Kidney (tissue), 14 donors: Measurements from ENCODE around the gene AP5Z1. TPM values are rescaled to one million over a fixed set of nuclear protein-coding genes. Genes with fewer than 3 reads are reported as not detected.

Source experiments
- DNase-seq, 5 donors: peaks; one replicate each; pipeline ENCODE4 v3.0.0-alpha.2; 2013 to 2020
- FAIRE-seq: peaks from 2 replicates; lab custom pipeline; 2012; peaks lifted over from hg19 to GRCh38; lab: Jason Lieb, UNC
- H3K27ac ChIP-seq, 2 donors: one replicate each; pipeline ENCODE4 v1.7.0; 2013; ENCODE audit warnings: low read depth in 2 of 2, low read length in 2 of 2, inconsistent platforms in 1 of 2
- H3K27me3 ChIP-seq: one replicate; pipeline ENCODE4 v1.7.1; 2013; ENCODE audit warnings: low read length, inconsistent platforms; ENCODE audit not compliant: control insufficient read depth, insufficient read depth
- H3K36me3 ChIP-seq, 3 donors: one replicate each; pipeline versions ENCODE4 v1.7.0 to v1.7.1; 2013; ENCODE audit warnings: low read length in 3 of 3, control low read depth in 1 of 3, inconsistent platforms in 1 of 3; ENCODE audit not compliant: insufficient read depth in 3 of 3, control insufficient read depth in 2 of 3
- H3K4me1 ChIP-seq, 3 donors: one replicate each; pipeline versions ENCODE4 v1.7.0 to v1.7.1; 2013; ENCODE audit warnings: low read length in 3 of 3, inconsistent platforms in 1 of 3, low read depth in 1 of 3; ENCODE audit not compliant: control insufficient read depth in 2 of 3, insufficient read depth in 2 of 3
- H3K4me3 ChIP-seq, 3 donors: one replicate each; pipeline versions ENCODE4 v1.7.0 to v1.8.1; 2013; ENCODE audit warnings: low read length in 3 of 3, control low read depth in 1 of 3, inconsistent platforms in 1 of 3
- H3K9ac ChIP-seq, 3 donors: one replicate each; pipeline versions ENCODE4 v1.7.0 to v1.7.1; 2013; ENCODE audit warnings: low read length in 3 of 3, control low read depth in 1 of 3, inconsistent platforms in 1 of 3
- H3K9me3 ChIP-seq, 3 donors: one replicate each; pipeline versions ENCODE4 v1.7.0 to v1.7.1; 2013; ENCODE audit warnings: low read length in 3 of 3, control low read depth in 1 of 3, inconsistent platforms in 1 of 3; ENCODE audit not compliant: control insufficient read depth in 2 of 3, insufficient read depth in 1 of 3
- CTCF ChIP-seq: IDR thresholded peaks from 3 replicates; pipeline ENCODE4 v1.5.1; 2012; ENCODE audit warnings: mild to moderate bottlenecking, moderate library complexity, borderline replicate concordance; ENCODE audit not compliant: insufficient read depth; ENCODE audit errors: extremely low read depth
- intact Hi-C: fragments of 100-400 bp; cut with DNase I; formaldehyde crosslinking; loops from one replicate; pipeline ENCODE4 v1.11.1; 2022
- polyA plus RNA-seq: library from polyadenylated mRNA; stranded (reverse); fragments of 350-450 nt; fragmentation: Illumina TruSeq; extraction: RNeasy Lipid Tissue Mini Kit (QIAGEN cat#74804); gene quantifications from one replicate; pipeline ENCODE4 v1.2.3, GENCODE V29; 2014; ENCODE audit warnings: low read depth, low replicate concordance; ENCODE audit not compliant: insufficient read depth
- total RNA-seq: library from RNA; stranded (reverse); fragmentation: NEBNext Ultra II Directional; extraction: Animal tissue kit (Norgen Biotek cat#: 25700); gene quantifications from one replicate; pipeline ENCODE4 v1.2.1, GENCODE V29; 2021
- donor health status: control.
- donor health status: control.
- donor health status: control.
- donor health status: control.
- donor health status: control.
- donor health status: DM: yes; HTN: yes; CAD: no.
- donor health status: Normal renal cell carcinoma (clear cell type).

AP5Z1 gene
- total and polyA plus RNA-seq, 2 donors from 2014 or later: 23.4 to 38.5 TPM

GRCh38 chr7:4819560-4820404 lies 44.4 kb downstream of the AP5Z1 start:
- TF ChIP-seq CTCF: no peak
- no peak overlapping the region for H3K9ac ChIP-seq
- intact Hi-C loops: no loop called here
- no peak overlapping the region for H3K4me3 ChIP-seq
- peaks cover 0 to 3% (median 0%) of the 10 kb centered on the region in 3 donors for H3K4me1 ChIP-seq
- H3K36me3 ChIP-seq: no peaks in the 10 kb centered on the region
- FAIRE-seq: no peak
- H3K9me3 ChIP-seq: no peaks in the 10 kb centered on the region
- peak overlapping the region; percentile 23 to 59 for H3K27ac ChIP-seq
- no peaks in the 10 kb centered on the region for H3K27me3 ChIP-seq
- peak in 2 of 5 donors; percentile 61 to 83 for DNase-seq

- peaks cover 0 to 3% (median 0%) of the 10 kb centered on the region in 3 donors for H3K4me1 ChIP-seq
- no peaks in the 10 kb centered on the region for H3K36me3 ChIP-seq
- no peak overlapping the region for H3K4me3 ChIP-seq
- intact Hi-C loops: no loop called here
- peak overlapping the region in 1 of 2 donors; percentile 59 for H3K27ac ChIP-seq
- no peak for DNase-seq
- H3K27me3 ChIP-seq: no peaks in the 10 kb centered on the region
- H3K9ac ChIP-seq: no peak overlapping the region
- TF ChIP-seq CTCF: no peak
- H3K9me3 ChIP-seq: no peaks in the 10 kb centered on the region
- no peak for FAIRE-seq
These were observed 45.1 kb downstream of the AP5Z1 start for GRCh38 chr7:4820405-4820966.

DNA sequence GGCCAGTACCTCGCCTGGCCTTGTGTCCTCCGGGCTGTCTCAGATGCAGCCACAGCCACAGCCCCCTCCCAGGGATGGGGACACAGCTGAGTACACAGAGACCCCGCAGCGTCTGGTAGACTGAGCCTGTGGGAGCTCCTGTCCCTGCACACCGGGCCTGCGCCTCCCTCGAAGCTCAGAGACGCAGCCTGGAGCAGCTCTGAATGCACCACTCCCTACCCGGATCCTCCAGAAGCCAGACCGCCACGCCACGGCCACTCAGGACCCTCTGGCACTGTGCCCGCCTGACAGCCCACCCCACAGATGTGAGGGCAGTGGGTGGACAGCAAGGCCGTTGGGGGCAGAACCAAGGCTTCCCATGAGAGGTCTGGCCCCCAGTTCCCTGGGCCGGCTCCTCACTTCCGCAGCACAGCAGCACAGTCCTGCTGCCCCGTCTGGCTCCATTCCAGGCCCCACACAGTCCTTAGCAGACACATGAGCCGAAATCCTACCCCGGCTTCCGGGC lies 45.6 kb downstream of the AP5Z1 start:
- TF ChIP-seq CTCF: no peak
- no peak overlapping the region for H3K4me3 ChIP-seq
- no peaks in the 10 kb centered on the region for H3K36me3 ChIP-seq
- FAIRE-seq: no peak
- no peaks in the 10 kb centered on the region for H3K27me3 ChIP-seq
- H3K9me3 ChIP-seq: no peaks in the 10 kb centered on the region
- DNase-seq: no peak
- H3K4me1 ChIP-seq: peaks cover 0 to 3% (median 0%) of the 10 kb centered on the region in 3 donors
- H3K27ac ChIP-seq: no peak overlapping the region
- intact Hi-C loops: no loop called here
- H3K9ac ChIP-seq: no peak overlapping the region
